Left ventricle myocardium inferior (tissue), 1 donor: ENCODE data around the gene WFDC8. TPM values are rescaled to one million over a fixed set of nuclear protein-coding genes. Genes with fewer than 3 reads are reported as not detected.

Experiments used
- DNase-seq: peaks from one replicate; pipeline ENCODE4 v3.0.0-alpha.2; 2020
- H3K27ac ChIP-seq: fragments of 200-600 bp; replicated peaks from 2 replicates; pipeline ENCODE4 v1.8.0; 2021
- H3K27me3 ChIP-seq: fragments of 200-600 bp; 2 replicates; pipeline ENCODE4 v1.8.0; 2021; ENCODE audit warnings: low read depth
- H3K36me3 ChIP-seq: fragments of 200-600 bp; 2 replicates; pipeline ENCODE4 v1.8.0; 2021
- H3K4me1 ChIP-seq: fragments of 200-600 bp; 2 replicates; pipeline ENCODE4 v1.8.0; 2021
- H3K4me3 ChIP-seq: fragments of 200-600 bp; 2 replicates; pipeline ENCODE4 v1.8.0; 2021; ENCODE audit warnings: mild to moderate bottlenecking, moderate library complexity
- H3K9me3 ChIP-seq: fragments of 200-600 bp; replicated peaks from 2 replicates; pipeline ENCODE4 v1.8.0; 2021
- intact Hi-C: fragments of 100-400 bp; cut with micrococcal nuclease; formaldehyde crosslinking; loops from one replicate; pipeline ENCODE4 v1.11.0; 2022
- total RNA-seq: library from RNA; stranded (reverse); fragmentation: NEBNext Ultra II Directional; extraction: Animal tissue kit (Norgen Biotek cat#: 25700); gene quantifications from one replicate; pipeline ENCODE4 v1.2.1, GENCODE V29; 2021
- TF ChIP-seq, protein P1 (sequence below): fragments of 200-600 bp; IDR thresholded peaks from 2 replicates; pipeline ENCODE4 v1.8.0; 2021; ENCODE audit warnings: antibody characterized with exemption, mild to moderate bottlenecking, borderline replicate concordance
- donor health status: DM: no; HTN: yes; CAD: no; lungs with severe emphysema.

WFDC8 gene
- total RNA-seq, 1 donor from 2014 or later: not detected

DNA sequence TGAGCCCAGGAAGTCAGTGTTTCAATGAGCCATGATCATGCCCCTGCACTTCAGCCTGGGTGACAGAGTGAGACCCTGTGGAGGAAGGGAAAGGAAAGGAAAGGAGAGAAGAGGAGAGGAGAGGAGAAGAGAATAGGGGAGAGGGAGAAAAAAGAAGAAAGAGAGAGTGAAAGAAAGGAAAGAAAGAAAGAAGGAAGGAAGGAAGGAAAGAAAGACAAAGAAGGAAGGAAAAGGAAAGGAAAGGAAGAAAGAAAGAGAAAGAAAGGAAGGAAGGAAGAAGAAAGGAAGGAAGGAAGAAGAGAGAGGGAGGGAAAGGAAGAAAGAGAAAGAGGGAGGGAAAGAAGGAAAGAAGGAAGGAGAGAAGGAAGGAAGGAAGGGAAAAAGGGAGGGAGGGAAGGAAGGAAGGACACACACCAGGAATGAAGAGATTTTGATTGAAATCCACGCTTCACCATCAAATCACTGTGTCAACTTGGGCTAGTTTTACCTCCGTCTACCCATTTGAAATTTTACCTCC, 14.3 kb downstream of the WFDC8 start:
- Histone ChIP-seq H3K27ac (no peak overlapping the region), H3K27me3 (peaks cover 53% of the 10 kb centered on the region), H3K4me1 (no peaks in the 10 kb centered on the region), H3K9me3 (no peaks in the 10 kb centered on the region), H3K36me3 (no peaks in the 10 kb centered on the region), H3K4me3 (no peak overlapping the region)
- intact Hi-C loops: no loop called here
- TF ChIP-seq, protein P1, sequence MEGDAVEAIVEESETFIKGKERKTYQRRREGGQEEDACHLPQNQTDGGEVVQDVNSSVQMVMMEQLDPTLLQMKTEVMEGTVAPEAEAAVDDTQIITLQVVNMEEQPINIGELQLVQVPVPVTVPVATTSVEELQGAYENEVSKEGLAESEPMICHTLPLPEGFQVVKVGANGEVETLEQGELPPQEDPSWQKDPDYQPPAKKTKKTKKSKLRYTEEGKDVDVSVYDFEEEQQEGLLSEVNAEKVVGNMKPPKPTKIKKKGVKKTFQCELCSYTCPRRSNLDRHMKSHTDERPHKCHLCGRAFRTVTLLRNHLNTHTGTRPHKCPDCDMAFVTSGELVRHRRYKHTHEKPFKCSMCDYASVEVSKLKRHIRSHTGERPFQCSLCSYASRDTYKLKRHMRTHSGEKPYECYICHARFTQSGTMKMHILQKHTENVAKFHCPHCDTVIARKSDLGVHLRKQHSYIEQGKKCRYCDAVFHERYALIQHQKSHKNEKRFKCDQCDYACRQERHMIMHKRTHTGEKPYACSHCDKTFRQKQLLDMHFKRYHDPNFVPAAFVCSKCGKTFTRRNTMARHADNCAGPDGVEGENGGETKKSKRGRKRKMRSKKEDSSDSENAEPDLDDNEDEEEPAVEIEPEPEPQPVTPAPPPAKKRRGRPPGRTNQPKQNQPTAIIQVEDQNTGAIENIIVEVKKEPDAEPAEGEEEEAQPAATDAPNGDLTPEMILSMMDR: no peak
- DNase-seq: no peak

GRCh38 chr20:45555198-45555597, 23.9 kb downstream of the WFDC8 start:
- Histone ChIP-seq H3K9me3 (peaks cover 6% of the 10 kb centered on the region), H3K4me1 (no peaks in the 10 kb centered on the region), H3K27me3 (peaks cover 34% of the 10 kb centered on the region), H3K27ac (no peak overlapping the region), H3K4me3 (no peak overlapping the region), H3K36me3 (no peaks in the 10 kb centered on the region)
- intact Hi-C loops: no loop called here
- TF ChIP-seq, protein P1: no peak
- DNase-seq: no peak

DNA sequence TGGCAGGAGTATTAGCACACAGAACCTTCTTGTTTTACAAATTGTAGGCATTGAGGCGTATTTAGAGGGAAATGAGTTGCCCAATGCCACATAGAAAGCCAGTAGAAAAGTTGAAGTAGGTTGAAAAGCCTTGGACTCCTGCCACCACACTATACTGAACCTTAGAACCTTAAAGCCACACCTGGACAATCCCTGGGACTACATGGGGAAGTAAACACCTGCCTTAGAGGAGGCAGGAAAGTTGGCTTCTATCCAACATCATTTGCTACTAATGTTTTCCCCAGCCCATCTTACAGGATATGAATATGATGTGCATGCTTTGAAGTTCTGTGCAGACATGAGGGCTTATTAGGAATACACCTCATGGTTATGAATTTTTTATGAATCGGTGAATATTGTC, 26.6 kb downstream of the WFDC8 start:
- intact Hi-C loops: no loop called here
- no peak for DNase-seq
- H3K36me3 ChIP-seq: no peaks in the 10 kb centered on the region
- no peak overlapping the region for H3K27ac ChIP-seq
- no peaks in the 10 kb centered on the region for H3K4me1 ChIP-seq
- no peak overlapping the region for H3K4me3 ChIP-seq
- H3K27me3 ChIP-seq: peaks cover 34% of the 10 kb centered on the region
- TF ChIP-seq, protein P1: no peak
- H3K9me3 ChIP-seq: peaks cover 6% of the 10 kb centered on the region

DNA sequence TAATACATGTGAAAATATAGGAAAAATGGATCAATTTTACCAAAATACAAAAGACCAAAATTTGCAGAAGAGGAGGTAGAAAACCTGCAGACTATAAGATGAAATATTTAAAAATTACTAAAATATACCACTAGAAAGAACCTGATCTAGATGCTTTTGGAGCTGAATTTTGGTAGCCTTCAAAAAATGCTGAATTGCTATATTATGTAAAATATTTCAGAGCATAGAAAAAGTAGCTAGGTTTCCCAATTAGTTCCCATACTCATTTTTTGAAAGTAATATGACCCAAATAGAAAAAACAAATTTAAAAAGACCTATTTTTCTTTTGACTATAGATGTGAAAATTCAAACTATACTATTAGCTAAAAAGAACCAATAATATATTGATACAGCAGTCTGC, 28.3 kb downstream of the WFDC8 start:
- Histone ChIP-seq H3K36me3 (no peaks in the 10 kb centered on the region), H3K4me3 (no peak overlapping the region), H3K27ac (no peak overlapping the region), H3K4me1 (no peaks in the 10 kb centered on the region), H3K9me3 (peaks cover 6% of the 10 kb centered on the region), H3K27me3 (peaks cover 49% of the 10 kb centered on the region)
- no peak for DNase-seq
- intact Hi-C loops: no loop called here
- TF ChIP-seq, protein P1: no peak

- TF ChIP-seq, protein P1: no peak
- Histone ChIP-seq H3K4me3 (no peak overlapping the region), H3K9me3 (peaks cover 6% of the 10 kb centered on the region), H3K36me3 (no peaks in the 10 kb centered on the region), H3K4me1 (no peaks in the 10 kb centered on the region), H3K27me3 (peaks cover 61% of the 10 kb centered on the region), H3K27ac (no peak overlapping the region)
- no peak for DNase-seq
- intact Hi-C loops: no loop called here
These were observed 30.7 kb downstream of the WFDC8 start for GRCh38 chr20:45548410-45548809.
